ENCODE data around the gene PPM1J. TPM values are rescaled to one million over a fixed set of nuclear protein-coding genes. Genes with fewer than 3 reads are reported as not detected.

PPM1J gene
- total RNA-seq, 1 donor from 2014 or later = 5.2 TPM

GRCh38 chr1:112712701-112713128 is 2.4 kb downstream of the PPM1J start:
- FAIRE-seq (no peak), DNase-seq (ENCODE audit: low read depth) (no peak)
- no peaks in the 10 kb centered on the region for H3K9me3 ChIP-seq (ENCODE audit: insufficient read depth, low read depth, low read length)
- no peak for TF ChIP-seq EZH2 (IDR thresholded peaks at IDR 0.05; ENCODE audit: insufficient read depth, low read length)
- no peak for TF ChIP-seq CTCF (IDR thresholded peaks at IDR 0.05; ENCODE audit: insufficient read depth, low read depth, low read length)
- H4K20me1 ChIP-seq (ENCODE audit: insufficient read depth, low read length) = no peaks in the 10 kb centered on the region
- peaks cover 24% of the 10 kb centered on the region for H3K4me1 ChIP-seq (ENCODE audit: insufficient read depth, low read length)
- Mint-ChIP-seq H3K36me3 (ENCODE audit: low read depth, unreplicated experiment) (peaks cover 7% of the 10 kb centered on the region), H3K4me1 (ENCODE audit: low read depth, unreplicated experiment) (peaks cover 12% of the 10 kb centered on the region), H3K27me3 (ENCODE audit: low read depth, unreplicated experiment) (peaks cover 5% of the 10 kb centered on the region), H3K27ac (ENCODE audit: unreplicated experiment) (no peak overlapping the region), H3K4me3 (ENCODE audit: unreplicated experiment) (peak overlapping the region; percentile 23), H3K9me3 (ENCODE audit: unreplicated experiment) (peaks cover 2% of the 10 kb centered on the region)
- no peak overlapping the region for H3K9ac ChIP-seq (ENCODE audit: low read length)
- H3K27ac ChIP-seq (ENCODE audit: low read depth, low read length) = no peak overlapping the region
- no peaks in the 10 kb centered on the region for H3K79me2 ChIP-seq (ENCODE audit: insufficient read depth, low read length)
- no peak overlapping the region for H3K4me3 ChIP-seq (ENCODE audit: insufficient read depth, low read depth, low read length)
- H3K4me2 ChIP-seq (ENCODE audit: low read length) = no peak overlapping the region
- H3K36me3 ChIP-seq (ENCODE audit: insufficient read depth, low read length) = no peaks in the 10 kb centered on the region
- peaks cover 2% of the 10 kb centered on the region for H3K27me3 ChIP-seq (ENCODE audit: insufficient read depth, low read length)
- H2AFZ ChIP-seq (ENCODE audit: low read depth, low read length) = no peak overlapping the region

DNA sequence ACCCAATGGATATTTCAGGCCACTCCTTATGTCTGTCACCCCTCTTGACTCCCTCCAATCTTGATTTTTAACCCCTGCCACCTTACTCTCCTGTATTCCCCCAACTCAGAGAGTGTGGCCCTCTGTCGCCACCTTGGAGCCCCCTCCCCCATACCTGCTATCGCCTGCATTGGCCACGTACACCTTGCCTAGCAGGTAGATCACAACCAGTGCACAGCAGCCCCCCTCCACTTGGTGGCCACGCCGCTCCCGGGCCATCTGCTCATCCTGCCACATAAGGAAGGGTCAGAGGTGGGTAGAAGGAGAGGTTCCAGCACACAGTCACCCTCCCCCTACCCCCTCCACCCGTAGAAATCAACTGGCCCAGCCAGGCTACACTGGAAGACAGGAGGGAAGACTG is 2.9 kb downstream of the PPM1J start:
- H3K27ac ChIP-seq (ENCODE audit: low read depth, low read length) = no peak overlapping the region
- no peak overlapping the region for H3K4me2 ChIP-seq (ENCODE audit: low read length)
- peaks cover 7% of the 10 kb centered on the region for H3K36me3 Mint-ChIP-seq (ENCODE audit: low read depth, unreplicated experiment)
- peaks cover 2% of the 10 kb centered on the region for H3K9me3 Mint-ChIP-seq (ENCODE audit: unreplicated experiment)
- peaks cover 2% of the 10 kb centered on the region for H3K27me3 ChIP-seq (ENCODE audit: insufficient read depth, low read length)
- H3K27me3 Mint-ChIP-seq (ENCODE audit: low read depth, unreplicated experiment) = peaks cover 5% of the 10 kb centered on the region
- FAIRE-seq (no peak), DNase-seq (ENCODE audit: low read depth) (no peak)
- no peak overlapping the region for H2AFZ ChIP-seq (ENCODE audit: low read depth, low read length)
- no peaks in the 10 kb centered on the region for H3K36me3 ChIP-seq (ENCODE audit: insufficient read depth, low read length)
- H3K4me1 ChIP-seq (ENCODE audit: insufficient read depth, low read length) = peaks cover 27% of the 10 kb centered on the region
- no peak overlapping the region for H3K4me3 Mint-ChIP-seq (ENCODE audit: unreplicated experiment)
- no peak overlapping the region for H3K9ac ChIP-seq (ENCODE audit: low read length)
- H3K9me3 ChIP-seq (ENCODE audit: insufficient read depth, low read depth, low read length) = no peaks in the 10 kb centered on the region
- H3K4me1 Mint-ChIP-seq (ENCODE audit: low read depth, unreplicated experiment) = peaks cover 12% of the 10 kb centered on the region
- no peaks in the 10 kb centered on the region for H3K79me2 ChIP-seq (ENCODE audit: insufficient read depth, low read length)
- no peak overlapping the region for H3K27ac Mint-ChIP-seq (ENCODE audit: unreplicated experiment)
- H4K20me1 ChIP-seq (ENCODE audit: insufficient read depth, low read length) = no peaks in the 10 kb centered on the region
- no peak overlapping the region for H3K4me3 ChIP-seq (ENCODE audit: insufficient read depth, low read depth, low read length)
- no peak for TF ChIP-seq EZH2 (IDR thresholded peaks at IDR 0.05; ENCODE audit: insufficient read depth, low read length)
- TF ChIP-seq CTCF (IDR thresholded peaks at IDR 0.05; ENCODE audit: insufficient read depth, low read depth, low read length) = no peak

- Histone ChIP-seq H3K27me3 (ENCODE audit: insufficient read depth, low read length) (peaks cover 2% of the 10 kb centered on the region), H3K36me3 (ENCODE audit: insufficient read depth, low read length) (no peaks in the 10 kb centered on the region), H4K20me1 (ENCODE audit: insufficient read depth, low read length) (no peaks in the 10 kb centered on the region), H3K4me2 (ENCODE audit: low read length) (no peak overlapping the region), H3K9ac (ENCODE audit: low read length) (no peak overlapping the region), H3K4me1 (ENCODE audit: insufficient read depth, low read length) (peaks cover 27% of the 10 kb centered on the region), H3K79me2 (ENCODE audit: insufficient read depth, low read length) (peaks cover 3% of the 10 kb centered on the region), H3K4me3 (ENCODE audit: insufficient read depth, low read depth, low read length) (no peak overlapping the region), H2AFZ (ENCODE audit: low read depth, low read length) (no peak overlapping the region), H3K9me3 (ENCODE audit: insufficient read depth, low read depth, low read length) (no peaks in the 10 kb centered on the region), H3K27ac (ENCODE audit: low read depth, low read length) (no peak overlapping the region)
- no peak overlapping the region for H3K4me3 Mint-ChIP-seq (ENCODE audit: unreplicated experiment)
- peaks cover 7% of the 10 kb centered on the region for H3K36me3 Mint-ChIP-seq (ENCODE audit: low read depth, unreplicated experiment)
- H3K9me3 Mint-ChIP-seq (ENCODE audit: unreplicated experiment) = peaks cover 2% of the 10 kb centered on the region
- no peak overlapping the region for H3K27ac Mint-ChIP-seq (ENCODE audit: unreplicated experiment)
- no peak for DNase-seq (ENCODE audit: low read depth)
- FAIRE-seq = no peak
- H3K4me1 Mint-ChIP-seq (ENCODE audit: low read depth, unreplicated experiment) = peaks cover 12% of the 10 kb centered on the region
- TF ChIP-seq EZH2 (IDR thresholded peaks at IDR 0.05; ENCODE audit: insufficient read depth, low read length) (no peak), CTCF (IDR thresholded peaks at IDR 0.05; ENCODE audit: insufficient read depth, low read depth, low read length) (no peak)
- H3K27me3 Mint-ChIP-seq (ENCODE audit: low read depth, unreplicated experiment) = peaks cover 5% of the 10 kb centered on the region
Measured at GRCh38 chr1:112711670-112712069, 3.5 kb downstream of the PPM1J start.
